MM.1S (cell line): ENCODE results near the gene HTRA3.

Source experiments
- EZH2 ChIP-seq: fragments of 300-600 bp; sonication (generic); optimal IDR thresholded peaks from 2 replicates; pipeline ENCODE3; 2017; ENCODE audit warnings: low read depth, mild to moderate bottlenecking, antibody characterized with exemption, low read length, mixed read lengths
- TF ChIP-seq, protein P1 (sequence below): fragments of 300-600 bp; sonication (generic); IDR thresholded peaks from 2 replicates; pipeline ENCODE4 v1.5.1; 2016; ENCODE audit warnings: antibody characterized with exemption, low read length, mixed read lengths

DNA sequence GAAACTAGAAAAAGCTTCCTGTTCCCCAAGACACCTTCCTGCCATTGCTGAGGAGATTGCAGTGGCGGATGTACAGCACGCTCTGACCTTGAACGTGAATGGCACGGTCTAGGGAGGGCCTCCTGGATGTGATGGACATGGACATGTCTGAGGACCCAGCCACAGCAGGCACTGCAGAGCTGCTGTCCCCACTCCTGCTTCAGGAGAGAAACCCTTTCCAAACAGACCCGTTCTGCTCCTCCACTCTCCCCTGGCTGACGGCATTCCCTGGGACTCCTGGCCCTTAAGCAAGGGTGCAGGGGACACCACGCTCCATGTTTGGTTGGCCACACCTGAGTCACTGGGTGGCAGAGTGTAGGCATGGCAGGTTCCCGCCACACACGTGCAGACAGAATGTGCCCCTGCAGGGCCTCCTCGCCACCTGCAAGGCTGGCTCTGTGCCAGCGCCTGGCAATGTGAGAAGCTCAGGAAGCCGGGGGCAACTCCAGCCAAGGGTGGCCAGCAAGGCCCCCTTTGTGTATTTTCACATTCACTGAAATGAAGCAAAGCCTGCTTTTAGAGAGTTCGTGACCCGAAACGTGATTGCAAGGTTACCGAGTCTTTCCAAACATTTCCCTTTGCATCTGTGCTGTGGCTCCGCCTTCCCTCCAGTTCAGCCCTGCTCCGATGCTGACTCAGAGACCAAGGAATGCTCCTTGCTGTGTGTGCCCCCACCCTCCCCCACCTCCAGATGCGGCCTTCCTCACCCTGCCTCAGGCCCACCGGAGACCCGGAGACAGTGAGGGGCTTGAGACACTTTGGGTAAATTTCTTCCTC lies 46.1 kb downstream of the HTRA3 start:
- TF ChIP-seq EZH2 = no peak
- TF ChIP-seq, protein P1, sequence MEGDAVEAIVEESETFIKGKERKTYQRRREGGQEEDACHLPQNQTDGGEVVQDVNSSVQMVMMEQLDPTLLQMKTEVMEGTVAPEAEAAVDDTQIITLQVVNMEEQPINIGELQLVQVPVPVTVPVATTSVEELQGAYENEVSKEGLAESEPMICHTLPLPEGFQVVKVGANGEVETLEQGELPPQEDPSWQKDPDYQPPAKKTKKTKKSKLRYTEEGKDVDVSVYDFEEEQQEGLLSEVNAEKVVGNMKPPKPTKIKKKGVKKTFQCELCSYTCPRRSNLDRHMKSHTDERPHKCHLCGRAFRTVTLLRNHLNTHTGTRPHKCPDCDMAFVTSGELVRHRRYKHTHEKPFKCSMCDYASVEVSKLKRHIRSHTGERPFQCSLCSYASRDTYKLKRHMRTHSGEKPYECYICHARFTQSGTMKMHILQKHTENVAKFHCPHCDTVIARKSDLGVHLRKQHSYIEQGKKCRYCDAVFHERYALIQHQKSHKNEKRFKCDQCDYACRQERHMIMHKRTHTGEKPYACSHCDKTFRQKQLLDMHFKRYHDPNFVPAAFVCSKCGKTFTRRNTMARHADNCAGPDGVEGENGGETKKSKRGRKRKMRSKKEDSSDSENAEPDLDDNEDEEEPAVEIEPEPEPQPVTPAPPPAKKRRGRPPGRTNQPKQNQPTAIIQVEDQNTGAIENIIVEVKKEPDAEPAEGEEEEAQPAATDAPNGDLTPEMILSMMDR = no peak
